Adipocyte (in vitro differentiated cells): Measurements from ENCODE around the gene PSEN1.

ENCODE experiments used
- DNase-seq: peaks from one replicate; pipeline ENCODE4 v3.0.0-alpha.2; 2015; ENCODE audit warnings: low read depth
- H3K27me3 ChIP-seq: replicated peaks from 2 replicates; pipeline ENCODE4 v1.7.0; 2013; ENCODE audit warnings: mild to moderate bottlenecking, low read length, moderate library complexity; ENCODE audit not compliant: control insufficient read depth, insufficient read depth
- H3K36me3 ChIP-seq: 2 replicates; pipeline ENCODE4 v1.7.0; 2013; ENCODE audit warnings: low read length, mild to moderate bottlenecking, moderate library complexity; ENCODE audit not compliant: control insufficient read depth, insufficient read depth, severe bottlenecking
- H3K4me1 ChIP-seq: 2 replicates; pipeline ENCODE4 v1.7.0; 2013; ENCODE audit warnings: mild to moderate bottlenecking, low read length, moderate library complexity; ENCODE audit not compliant: control insufficient read depth, insufficient read depth
- H3K4me3 ChIP-seq: 2 replicates; pipeline ENCODE4 v1.7.0; 2013; ENCODE audit warnings: mild to moderate bottlenecking, low read length, moderate library complexity
- H3K9ac ChIP-seq: 2 replicates; pipeline ENCODE4 v1.7.0; 2013; ENCODE audit warnings: mild to moderate bottlenecking, low read length, moderate library complexity
- H3K9me3 ChIP-seq: 2 replicates; pipeline ENCODE4 v1.7.0; 2013; ENCODE audit warnings: mild to moderate bottlenecking, low read length, moderate library complexity; ENCODE audit not compliant: control insufficient read depth

Gene PSEN1

DNA sequence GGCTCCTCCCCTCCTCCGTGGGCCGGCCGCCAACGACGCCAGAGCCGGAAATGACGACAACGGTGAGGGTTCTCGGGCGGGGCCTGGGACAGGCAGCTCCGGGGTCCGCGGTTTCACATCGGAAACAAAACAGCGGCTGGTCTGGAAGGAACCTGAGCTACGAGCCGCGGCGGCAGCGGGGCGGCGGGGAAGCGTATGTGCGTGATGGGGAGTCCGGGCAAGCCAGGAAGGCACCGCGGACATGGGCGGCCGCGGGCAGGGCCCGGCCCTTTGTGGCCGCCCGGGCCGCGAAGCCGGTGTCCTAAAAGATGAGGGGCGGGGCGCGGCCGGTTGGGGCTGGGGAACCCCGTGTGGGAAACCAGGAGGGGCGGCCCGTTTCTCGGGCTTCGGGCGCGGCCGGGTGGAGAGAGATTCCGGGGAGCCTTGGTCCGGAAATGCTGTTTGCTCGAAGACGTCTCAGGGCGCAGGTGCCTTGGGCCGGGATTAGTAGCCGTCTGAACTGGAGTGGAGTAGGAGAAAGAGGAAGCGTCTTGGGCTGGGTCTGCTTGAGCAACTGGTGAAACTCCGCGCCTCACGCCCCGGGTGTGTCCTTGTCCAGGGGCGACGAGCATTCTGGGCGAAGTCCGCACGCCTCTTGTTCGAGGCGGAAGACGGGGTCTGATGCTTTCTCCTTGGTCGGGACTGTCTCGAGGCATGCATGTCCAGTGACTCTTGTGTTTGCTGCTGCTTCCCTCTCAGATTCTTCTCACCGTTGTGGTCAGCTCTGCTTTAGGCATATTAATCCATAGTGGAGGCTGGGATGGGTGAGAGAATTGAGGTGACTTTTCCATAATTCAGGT is at the start of gene PSEN1:
Gene PSEN1 (plus strand): TSS at position 121 of the 839 bp plus-strand sequence. CDS start 11,513 bp downstream, outside the sequence.
- Histone ChIP-seq H3K9ac (peak within 1 kb of the TSS; percentile 90), H3K36me3 (no peaks in the 10 kb centered on the region), H3K4me3 (peak within 1 kb of the TSS; percentile 93), H3K27me3 (no peaks in the 10 kb centered on the region), H3K4me1 (peaks cover 11% of the 10 kb centered on the region), H3K9me3 (no peaks in the 10 kb centered on the region)
- peak; percentile 98 for DNase-seq

DNA sequence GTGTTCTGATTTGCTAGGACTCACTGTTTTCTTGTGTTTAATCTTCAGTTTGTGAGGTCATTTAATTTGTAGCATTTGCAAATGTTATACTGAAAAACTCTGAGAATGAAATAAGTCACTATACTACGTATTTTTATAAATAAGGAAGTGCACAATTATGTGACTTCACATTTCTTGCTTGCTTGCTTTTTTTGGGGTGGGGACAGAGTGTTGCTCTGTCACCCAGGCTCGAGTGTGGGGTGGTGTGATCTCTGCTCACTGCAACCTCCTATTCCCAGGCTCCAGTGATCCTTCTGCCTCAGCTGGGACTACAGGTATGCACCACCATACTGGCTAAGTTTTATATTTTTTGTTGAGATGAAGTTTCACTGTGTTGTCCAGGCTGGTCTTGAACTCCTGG is 45.3 kb upstream of the PSEN1 start:
- H3K9ac ChIP-seq: no peak overlapping the region
- no peaks in the 10 kb centered on the region for H3K27me3 ChIP-seq
- H3K4me1 ChIP-seq: no peaks in the 10 kb centered on the region
- H3K4me3 ChIP-seq: no peak overlapping the region
- no peaks in the 10 kb centered on the region for H3K9me3 ChIP-seq
- DNase-seq: no peak
- H3K36me3 ChIP-seq: peaks cover 66% of the 10 kb centered on the region

DNA sequence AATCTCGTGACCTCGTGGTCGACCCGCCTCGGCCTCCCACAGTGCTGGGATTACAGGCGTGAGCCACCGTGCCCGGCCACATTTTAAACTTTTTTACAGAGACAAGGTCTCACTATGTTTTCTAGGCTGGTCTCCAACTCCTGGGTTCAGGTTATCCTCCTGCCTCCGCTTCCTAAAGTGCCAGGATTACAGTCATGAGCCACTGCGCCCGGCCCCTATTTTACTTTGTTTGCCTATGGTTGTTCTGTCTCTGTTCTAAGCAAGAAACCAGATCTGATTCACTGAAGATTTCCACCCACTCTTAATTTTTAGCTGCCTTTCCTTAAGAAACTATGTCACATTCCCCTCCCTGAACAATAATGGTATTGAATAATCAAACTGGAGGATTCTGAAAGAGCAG is 38.9 kb upstream of the PSEN1 start:
- Histone ChIP-seq H3K4me3 (no peak overlapping the region), H3K4me1 (no peaks in the 10 kb centered on the region), H3K36me3 (peaks cover 75% of the 10 kb centered on the region), H3K27me3 (no peaks in the 10 kb centered on the region), H3K9me3 (no peaks in the 10 kb centered on the region), H3K9ac (no peak overlapping the region)
- DNase-seq: no peak

DNA sequence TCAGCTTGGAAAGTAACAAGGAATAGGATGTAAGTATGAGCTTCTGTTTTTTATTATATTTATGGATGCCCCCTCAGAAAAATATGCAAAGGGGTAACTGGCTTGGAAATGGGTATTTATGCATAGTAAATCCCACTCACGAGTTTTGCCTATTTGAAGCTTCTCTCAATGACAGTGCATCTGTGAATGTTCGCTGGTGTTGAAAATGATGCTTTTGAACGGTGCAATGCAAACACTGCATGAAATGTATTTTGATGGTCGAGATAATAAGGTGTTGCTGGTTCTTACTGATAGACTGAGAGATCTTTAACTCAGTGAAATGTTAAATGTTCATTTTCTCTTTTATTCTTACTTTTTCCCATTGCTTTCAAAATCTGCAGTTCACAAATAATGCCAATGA is 36.0 kb upstream of the PSEN1 start:
- H3K27me3 ChIP-seq: no peaks in the 10 kb centered on the region
- DNase-seq: no peak
- H3K9me3 ChIP-seq: no peaks in the 10 kb centered on the region
- H3K4me1 ChIP-seq: peaks cover 13% of the 10 kb centered on the region
- peaks cover 85% of the 10 kb centered on the region for H3K36me3 ChIP-seq
- no peak overlapping the region for H3K9ac ChIP-seq
- H3K4me3 ChIP-seq: no peak overlapping the region

DNA sequence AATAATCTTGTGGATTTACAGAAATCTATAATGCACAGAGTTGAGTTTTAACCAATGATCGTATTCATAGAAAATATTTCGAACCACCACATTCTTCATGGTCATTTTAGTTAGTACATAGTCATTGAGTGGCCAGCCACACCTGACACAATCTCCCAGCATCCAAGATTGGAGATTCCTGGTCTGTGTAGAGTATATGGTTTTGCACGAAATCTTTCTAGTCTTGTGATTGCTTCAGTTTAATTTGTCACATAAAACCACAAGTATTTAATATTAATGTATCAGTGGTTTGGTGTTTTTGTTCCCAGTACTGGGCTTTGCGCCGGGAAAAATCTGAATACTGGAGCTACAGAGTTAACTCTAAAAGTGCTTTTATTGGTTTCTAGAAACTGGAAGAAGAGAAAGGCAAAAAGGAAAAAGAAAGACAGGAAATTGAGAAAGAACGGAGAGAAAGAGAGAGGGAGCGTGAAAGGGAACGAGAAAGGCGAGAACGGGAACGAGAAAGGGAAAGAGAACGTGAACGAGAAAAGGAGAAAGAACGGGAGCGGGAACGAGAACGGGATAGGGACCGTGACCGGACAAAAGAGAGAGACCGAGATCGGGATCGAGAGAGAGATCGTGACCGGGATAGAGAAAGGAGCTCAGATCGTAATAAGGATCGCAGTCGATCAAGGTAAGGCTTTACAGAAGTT is 33.4 kb upstream of the PSEN1 start:
- Histone ChIP-seq H3K27me3 (no peaks in the 10 kb centered on the region), H3K4me3 (no peak overlapping the region), H3K36me3 (peaks cover 90% of the 10 kb centered on the region), H3K9me3 (no peaks in the 10 kb centered on the region), H3K4me1 (peaks cover 16% of the 10 kb centered on the region), H3K9ac (no peak overlapping the region)
- DNase-seq: no peak

DNA sequence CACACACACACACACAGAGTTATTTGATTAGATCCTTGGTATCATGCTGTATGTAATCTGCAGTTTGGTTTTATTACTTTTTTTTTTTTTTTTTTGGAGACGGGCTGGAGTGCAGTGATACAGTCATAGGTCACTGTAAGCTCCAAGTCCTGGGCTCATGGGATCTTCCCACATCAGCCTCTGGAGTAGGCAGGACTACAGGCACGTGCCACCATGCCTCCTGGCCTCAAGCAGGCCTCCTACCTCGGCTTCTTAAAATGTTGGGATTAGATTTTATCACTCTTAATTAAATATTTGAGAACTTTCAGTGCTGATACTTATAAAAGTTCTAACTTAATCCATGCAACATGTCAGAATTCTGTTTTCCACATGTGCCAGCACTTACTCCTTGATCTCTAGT is 31.3 kb upstream of the PSEN1 start:
- Histone ChIP-seq H3K4me3 (no peak overlapping the region), H3K36me3 (peaks cover 89% of the 10 kb centered on the region)

DNA sequence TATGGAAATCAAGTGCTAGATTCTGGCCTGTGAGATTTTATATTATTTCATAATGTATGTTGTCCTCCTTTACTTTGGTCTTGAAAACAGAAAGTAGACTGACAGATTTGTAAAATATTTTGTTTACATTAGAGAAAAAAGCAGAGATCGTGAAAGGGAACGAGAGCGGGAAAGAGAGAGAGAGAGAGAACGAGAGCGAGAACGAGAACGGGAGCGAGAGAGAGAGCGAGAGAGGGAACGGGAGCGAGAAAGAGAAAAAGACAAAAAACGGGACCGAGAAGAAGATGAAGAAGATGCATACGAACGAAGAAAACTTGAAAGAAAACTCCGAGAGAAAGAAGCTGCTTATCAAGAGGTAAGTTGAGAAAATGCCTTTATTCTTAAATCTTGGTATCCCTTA is 30.6 kb upstream of the PSEN1 start:
- no peak for DNase-seq
- Histone ChIP-seq H3K36me3 (peaks cover 89% of the 10 kb centered on the region), H3K9me3 (no peaks in the 10 kb centered on the region), H3K4me3 (no peak overlapping the region), H3K4me1 (peaks cover 16% of the 10 kb centered on the region), H3K27me3 (no peaks in the 10 kb centered on the region), H3K9ac (no peak overlapping the region)

More for the DNA sequence above, 31.3 kb upstream of the PSEN1 start:
- Histone ChIP-seq H3K27me3 (no peaks in the 10 kb centered on the region), H3K4me1 (peaks cover 16% of the 10 kb centered on the region), H3K9ac (peak overlapping the region; percentile 51), H3K9me3 (no peaks in the 10 kb centered on the region)
- no peak for DNase-seq

DNA sequence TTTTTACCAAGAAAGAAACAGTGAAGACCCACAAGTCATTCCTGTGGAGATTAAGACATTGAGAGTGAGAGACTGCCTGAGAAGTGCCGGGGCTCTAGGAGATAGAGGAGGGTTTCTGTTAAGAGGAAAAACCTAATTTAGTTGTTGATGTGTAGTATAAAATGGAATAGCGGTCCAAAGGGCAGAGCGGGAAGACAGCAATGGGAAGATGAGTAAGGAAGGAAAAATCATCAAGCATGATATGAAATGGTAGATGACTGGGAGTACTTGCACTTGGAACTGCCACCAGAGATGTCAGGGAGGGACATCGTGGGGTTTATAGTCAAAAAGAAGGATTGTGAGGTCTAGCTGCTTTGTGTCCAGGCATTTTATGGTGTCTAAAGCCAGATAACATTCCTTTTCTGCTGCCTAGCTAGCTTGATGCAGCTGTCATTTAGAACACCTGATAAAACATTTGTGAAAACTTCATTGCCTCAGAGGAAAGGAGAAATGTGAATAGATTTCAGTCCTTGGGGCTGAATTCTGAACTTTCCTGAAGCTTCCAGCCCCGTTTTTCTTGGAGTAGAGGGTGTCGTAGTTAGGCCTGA is 20.1 kb upstream of the PSEN1 start:
- Histone ChIP-seq H3K4me1 (no peaks in the 10 kb centered on the region), H3K27me3 (no peaks in the 10 kb centered on the region), H3K36me3 (peaks cover 93% of the 10 kb centered on the region), H3K9me3 (no peaks in the 10 kb centered on the region), H3K9ac (no peak overlapping the region), H3K4me3 (no peak overlapping the region)
- no peak for DNase-seq

DNA sequence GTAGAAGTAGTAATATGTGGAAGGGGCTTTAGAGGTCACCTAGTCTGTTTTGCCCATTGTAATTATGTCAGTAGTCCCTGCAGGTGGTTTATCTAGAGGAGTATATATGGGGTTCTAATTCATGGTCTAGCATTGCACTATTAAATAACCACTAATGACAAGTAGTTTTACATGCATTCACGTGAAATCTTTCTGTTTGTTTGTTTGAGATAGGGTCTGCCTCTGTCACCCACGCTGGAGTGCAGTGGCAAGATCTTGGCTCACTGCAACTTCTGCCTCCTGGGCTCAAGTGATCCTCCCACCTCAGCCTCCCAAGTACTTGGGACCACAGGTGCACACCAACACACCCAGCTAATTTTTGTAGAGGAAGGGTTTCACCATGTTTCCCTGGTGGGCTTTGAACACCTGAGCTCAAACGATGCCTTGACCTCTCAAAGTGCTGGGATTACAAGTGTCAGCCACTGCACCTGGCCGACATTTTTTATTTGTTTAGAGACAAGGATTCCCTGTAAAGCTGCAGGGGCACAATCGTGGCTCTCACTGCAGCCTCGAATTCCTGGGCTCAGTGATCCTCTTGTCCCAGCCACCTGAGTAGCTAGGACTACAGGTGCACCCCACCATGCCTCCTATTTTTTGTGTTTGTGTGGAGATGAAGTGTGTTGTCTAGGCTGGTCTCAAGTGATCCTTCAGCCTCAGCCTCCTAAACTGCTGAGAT is 12.0 kb upstream of the PSEN1 start:
- DNase-seq: no peak
- peaks cover 11% of the 10 kb centered on the region for H3K4me1 ChIP-seq
- no peak overlapping the region for H3K4me3 ChIP-seq
- H3K36me3 ChIP-seq: peaks cover 71% of the 10 kb centered on the region
- H3K27me3 ChIP-seq: no peaks in the 10 kb centered on the region
- no peak overlapping the region for H3K9ac ChIP-seq
- no peaks in the 10 kb centered on the region for H3K9me3 ChIP-seq

DNA sequence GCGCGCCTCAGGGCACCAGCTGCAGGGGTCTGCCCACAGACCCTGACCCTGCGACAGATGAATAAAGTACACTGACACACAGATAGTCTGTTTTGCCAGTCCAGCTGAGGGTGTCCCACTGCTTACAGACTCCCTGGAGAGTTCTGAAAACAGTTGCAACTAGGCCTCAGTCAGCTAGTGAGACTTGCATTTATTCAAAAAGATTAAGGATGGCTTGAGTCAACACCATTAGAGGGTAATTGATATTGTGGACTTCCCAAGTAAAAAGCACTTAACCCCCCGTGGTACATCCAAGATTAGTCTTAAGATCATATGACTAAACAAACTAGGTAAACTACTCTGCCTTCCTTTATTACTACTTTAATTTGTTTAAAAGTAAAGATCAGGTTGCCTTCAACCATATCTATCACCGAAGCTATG is 11.1 kb upstream of the PSEN1 start:
- peaks cover 63% of the 10 kb centered on the region for H3K36me3 ChIP-seq
- H3K4me1 ChIP-seq: peaks cover 11% of the 10 kb centered on the region
- H3K4me3 ChIP-seq: no peak overlapping the region
- no peaks in the 10 kb centered on the region for H3K27me3 ChIP-seq
- H3K9me3 ChIP-seq: no peaks in the 10 kb centered on the region
- DNase-seq: no peak
- H3K9ac ChIP-seq: no peak overlapping the region

DNA sequence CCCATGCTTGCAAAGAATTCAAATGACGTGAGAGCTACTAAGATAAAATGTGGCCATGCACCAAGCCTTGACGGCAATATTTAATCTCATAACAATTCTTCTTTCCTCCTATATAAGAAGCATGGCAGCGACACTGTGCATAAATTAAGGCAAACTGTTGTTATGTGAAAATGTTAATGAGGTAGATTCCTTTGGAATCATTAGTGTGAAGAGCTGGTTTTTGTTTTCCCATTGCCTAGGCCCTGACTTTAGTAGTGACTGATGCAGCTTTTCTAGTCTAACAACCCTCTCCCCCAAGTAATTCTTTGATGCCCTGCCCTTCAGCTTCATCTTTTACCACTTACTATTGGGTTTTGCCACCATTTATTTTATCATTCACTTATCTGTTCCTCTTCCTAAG is 10.6 kb upstream of the PSEN1 start:
- Histone ChIP-seq H3K4me3 (no peak overlapping the region), H3K4me1 (peaks cover 11% of the 10 kb centered on the region), H3K9ac (no peak overlapping the region), H3K27me3 (no peaks in the 10 kb centered on the region), H3K36me3 (peaks cover 57% of the 10 kb centered on the region), H3K9me3 (no peaks in the 10 kb centered on the region)
- no peak for DNase-seq
